T-helper 1 cell (primary cell): ENCODE data around the gene PRKAA2.
A peak's percentile ranks its signal among the peaks of the same experiment; 100 is the strongest.

Experiments used
- DNase-seq, 5 donors: peaks; one replicate each; pipeline ENCODE4 v3.0.0-alpha.2; 2012 to 2020

The PRKAA2 gene

DNA sequence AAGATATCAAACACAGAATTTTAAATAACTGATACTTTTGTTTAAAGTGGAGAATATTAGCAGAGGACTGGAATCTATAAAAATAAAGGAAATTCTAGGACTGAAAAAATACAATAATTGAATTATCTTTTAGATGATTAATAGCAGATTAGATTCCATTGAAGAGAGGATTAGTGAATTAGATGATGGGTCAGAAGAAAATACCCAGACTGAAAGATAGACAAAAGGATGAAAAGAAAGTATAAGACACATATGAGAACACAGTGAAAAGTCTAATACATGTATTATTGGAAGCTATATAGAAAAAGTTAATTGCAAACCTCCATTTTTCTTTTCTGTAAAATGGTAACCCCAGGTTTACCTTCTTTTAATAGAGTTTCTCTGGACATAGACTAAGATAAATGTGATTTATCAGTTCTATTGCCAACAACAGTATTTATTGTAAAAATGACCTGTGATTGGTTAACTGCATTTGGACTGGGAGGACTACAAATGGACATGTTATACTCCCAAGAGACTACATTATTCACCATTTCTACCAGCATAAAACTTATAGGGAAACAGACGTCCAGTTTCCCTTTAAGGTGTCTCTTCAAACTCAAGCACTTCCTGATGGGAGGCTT lies 11.0 kb downstream of the PRKAA2 start:
- no peak for DNase-seq

DNA sequence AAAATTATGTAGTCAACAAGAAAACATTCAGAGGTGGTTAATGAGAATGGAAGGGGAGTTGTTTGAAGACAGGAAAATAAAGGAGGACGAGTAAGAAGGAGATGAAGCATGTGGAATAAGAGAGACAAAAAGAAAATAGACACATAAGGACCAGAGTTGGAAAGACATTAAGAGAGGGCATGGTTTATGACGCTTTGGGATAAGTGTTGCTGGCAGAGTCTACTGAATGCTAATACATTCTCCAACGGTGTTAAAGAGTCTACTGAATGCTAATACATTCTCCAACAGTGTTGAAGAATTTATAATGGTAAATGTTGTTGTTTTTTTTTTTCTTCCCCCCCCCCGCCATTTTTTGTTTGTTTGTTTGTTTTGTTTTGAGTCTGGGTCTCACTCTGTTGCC lies 13.1 kb downstream of the PRKAA2 start:
- no peak for DNase-seq

DNA sequence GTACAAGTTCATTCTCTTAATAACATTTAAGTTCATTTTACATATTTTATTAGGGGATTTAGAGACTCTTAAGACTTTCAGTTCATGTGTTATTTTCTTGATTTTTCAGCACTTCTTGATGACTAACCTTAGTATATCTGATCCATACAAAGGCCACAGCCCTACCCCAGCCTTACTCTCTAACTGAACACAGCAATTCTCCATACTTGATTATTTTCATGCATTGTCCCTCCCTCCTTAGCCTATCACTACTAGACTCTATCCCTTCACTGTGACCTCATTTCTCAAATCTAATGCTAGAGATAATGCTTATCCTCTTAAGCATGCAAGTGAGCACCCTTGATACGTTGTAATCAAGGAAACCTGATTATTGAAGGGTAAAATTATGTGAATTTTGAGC lies 15.2 kb downstream of the PRKAA2 start:
- no peak for DNase-seq

DNA sequence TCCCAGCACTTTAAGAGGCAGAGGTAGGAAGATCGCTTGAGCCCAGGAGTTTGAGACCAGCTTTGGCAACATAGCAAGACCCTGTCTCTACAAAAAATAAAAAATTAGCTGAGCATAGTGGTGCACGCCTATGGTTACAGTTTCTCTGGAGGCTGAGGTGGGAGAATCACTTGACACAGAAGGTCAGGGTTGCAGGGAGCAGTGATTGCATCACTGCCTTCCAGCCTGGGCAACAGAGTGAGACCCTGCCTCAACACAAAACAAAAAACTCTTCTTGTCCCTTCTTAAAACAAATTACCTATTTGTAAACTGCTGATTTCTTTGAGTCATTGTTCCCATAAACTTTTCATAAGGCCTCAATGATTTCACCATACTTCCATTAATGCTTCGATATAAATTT lies 18.7 kb downstream of the PRKAA2 start:
- no peak for DNase-seq

DNA sequence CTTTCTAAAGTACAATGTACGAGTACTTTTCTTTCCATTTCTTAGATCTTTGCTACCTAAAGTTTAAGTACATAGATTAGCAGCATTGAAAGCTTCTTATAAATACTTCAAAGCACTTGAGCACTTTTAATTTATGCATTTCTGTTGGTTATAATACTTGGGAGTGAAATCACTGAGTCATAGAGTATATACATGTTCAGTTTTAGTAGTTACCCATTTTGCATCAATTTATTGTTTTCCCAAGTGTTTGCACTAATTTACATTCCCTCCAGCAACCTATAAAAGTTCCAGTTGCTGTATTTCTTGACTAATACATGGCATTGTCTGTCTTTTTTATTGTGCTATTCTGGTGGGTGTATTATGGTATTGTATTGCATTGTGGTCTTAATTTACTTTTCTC lies 20.3 kb downstream of the PRKAA2 start:
- no peak for DNase-seq

DNA sequence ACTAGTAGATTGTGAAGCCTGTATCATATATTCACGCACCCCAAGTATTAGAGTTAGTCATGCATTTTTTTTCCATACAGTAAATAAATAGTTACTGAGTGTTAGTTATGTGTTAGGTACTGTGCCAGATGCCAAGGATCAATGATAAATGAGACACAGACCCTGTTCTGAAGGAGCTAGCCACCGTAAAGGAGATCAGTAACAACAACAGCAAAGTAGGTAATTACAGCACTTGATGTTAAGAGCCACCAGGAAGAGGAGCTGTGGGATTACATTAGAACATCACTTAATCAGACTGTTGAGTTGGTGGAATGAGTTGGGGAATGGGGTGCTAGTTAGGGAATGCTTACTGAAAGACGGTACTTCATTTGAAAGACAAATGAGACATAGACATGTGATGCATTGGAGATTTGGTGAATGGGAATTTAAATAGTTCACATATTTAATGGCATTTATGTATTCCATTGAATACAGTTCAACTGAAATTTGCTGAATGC lies 21.0 kb downstream of the PRKAA2 start:
- DNase-seq, result no peak

DNA sequence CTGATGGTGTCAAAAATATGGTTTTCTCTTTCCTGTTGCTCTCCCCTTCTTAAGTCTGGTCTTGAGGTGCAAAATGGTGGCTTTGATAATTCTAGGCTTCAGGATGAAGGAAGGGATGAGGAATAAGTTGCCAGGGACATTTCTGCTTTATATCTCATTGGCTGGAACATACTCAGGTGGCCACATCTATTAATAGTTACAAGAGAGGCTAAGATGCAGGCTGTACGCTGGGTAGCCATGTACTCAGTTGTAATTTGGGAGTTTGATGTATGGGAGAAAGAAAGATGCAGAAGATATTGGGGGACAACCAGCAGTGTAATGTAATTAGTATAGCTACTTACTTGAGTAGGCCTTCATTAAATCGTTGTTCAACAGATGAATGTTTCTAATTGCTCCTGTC lies 25.2 kb downstream of the PRKAA2 start:
- no peak for DNase-seq

DNA sequence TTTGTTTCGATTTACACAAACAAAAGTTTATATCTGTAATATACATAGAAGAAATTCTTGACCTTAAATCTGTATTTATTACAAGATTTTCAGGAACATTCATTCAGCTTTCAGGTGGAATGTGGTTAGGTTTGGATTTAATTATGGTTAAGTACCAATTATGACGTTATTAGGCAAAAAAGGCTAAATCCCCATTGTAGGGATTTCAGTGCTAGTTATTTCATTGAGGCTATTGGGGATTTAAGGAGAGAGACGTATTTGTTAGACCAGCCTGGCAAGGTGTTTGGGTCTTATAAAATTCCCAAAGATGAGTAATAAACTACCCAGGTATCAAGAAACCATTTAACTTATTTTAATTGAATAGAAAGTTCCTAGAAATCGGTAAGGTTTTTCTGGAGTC lies 26.0 kb downstream of the PRKAA2 start:
- no peak for DNase-seq

DNA sequence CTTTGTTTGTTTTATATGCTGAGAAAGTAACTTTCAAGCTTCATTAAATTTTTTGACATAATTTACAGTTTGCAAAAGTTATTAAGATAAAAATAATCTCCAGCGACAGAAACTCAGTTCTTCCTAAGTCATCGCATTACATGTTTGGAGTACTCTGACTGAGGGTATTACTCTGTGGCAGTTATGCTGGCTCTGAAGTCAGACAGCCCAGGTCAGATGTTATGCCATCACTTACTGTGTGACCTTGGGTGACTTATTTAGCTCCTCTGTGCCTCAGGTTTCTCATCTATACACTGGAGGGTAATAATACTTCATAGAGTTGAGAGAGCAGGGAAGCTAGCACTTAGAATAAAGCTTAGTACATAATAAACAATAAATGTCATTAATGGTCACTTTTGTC lies 26.4 kb downstream of the PRKAA2 start:
- no peak for DNase-seq

DNA sequence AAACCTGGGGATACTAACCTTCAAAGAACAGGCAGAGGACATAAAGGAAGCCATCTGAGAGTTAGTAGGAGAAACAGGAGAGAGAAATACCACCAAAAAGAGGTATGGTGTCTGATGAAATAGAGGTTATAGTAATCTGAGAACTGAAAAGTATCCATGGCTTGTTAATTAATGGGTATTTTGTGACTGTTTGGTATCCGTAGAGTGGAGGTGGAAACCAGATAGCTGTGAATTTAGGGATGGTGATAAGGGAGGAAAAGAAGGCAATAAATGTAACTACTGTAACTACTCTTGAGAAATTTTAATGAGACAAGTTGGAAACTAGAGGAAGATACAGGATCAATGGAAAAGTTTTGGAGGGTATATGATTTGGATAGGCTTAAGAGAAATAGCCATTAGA lies 27.5 kb downstream of the PRKAA2 start:
- no peak for DNase-seq

DNA sequence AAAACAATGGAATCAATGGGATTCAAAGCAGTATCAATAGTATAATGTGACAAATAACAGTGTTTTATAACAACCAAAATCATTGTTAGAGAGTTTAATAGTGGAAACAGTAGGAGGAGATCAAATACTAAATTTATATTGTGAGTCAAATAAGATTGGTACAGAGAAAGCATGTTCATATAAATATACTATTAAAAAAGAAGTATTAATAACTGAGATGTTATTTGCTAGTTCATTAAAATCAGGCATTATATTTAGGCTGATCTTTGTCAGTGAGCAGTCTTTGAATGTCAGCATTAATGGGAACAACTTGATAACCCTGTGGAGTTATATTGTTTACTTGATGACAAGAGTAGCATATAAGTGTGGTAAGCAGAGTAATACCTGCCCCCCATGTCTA lies 30.6 kb downstream of the PRKAA2 start:
- DNase-seq, result no peak

DNA sequence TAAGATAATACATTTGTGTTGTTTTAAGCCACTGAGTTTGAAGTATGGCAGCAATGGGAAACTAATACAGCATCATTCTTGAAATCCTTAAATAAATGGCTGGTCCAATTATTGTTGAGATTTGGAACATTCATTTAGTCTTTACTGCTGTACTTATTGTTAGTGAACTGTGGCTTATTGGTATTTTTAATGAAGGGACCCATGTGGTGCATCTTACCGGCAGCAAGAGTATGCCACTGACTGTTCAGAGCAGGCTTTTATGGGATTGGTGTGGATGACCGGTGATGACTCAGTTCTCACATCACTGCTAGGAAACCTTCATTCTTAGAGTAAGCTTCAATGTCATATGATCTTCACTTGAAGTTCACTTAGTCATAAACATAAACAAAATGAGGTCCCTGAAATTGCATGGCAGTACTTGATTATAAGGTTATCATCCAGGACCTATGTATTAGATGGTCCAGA lies 31.5 kb downstream of the PRKAA2 start:
- no peak for DNase-seq

DNA sequence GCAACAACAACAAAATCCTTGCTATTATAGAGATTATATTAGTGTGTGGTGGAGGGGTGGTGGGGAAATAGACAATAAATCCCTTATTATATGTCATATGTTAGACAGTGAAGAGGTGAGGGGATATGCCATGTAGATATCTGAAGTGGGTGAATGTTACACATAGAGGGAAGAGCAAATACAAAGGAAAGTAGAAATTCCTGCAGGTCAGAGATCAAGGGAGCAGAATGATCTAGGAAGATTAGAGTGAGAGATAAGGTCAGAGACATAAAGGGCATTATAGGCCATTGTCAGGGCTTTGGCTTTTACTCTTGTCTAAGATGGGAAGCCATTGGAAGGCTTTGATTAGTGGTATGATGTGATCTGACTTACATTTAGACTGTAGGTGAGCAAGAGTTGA lies 38.5 kb downstream of the PRKAA2 start:
- no peak for DNase-seq

DNA sequence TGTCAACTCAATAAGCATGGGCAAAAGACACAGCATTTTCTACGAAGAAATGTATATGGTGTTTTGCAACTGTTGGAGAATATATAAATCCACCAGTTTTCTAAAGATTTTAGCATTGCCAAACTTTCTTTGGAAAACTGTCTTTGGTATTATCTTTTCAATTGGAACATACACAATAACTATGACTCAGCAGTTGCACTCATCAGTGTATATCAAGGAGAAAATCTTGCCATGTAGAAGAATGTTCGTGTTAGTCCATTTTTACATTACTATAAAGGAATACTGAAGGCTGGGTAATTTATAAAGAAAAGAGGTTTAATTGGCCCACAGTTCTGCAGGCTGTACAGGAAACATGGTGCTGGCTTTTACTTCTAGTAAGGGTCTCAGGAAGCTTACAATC lies 41.1 kb downstream of the PRKAA2 start:
- DNase-seq, result no peak

DNA sequence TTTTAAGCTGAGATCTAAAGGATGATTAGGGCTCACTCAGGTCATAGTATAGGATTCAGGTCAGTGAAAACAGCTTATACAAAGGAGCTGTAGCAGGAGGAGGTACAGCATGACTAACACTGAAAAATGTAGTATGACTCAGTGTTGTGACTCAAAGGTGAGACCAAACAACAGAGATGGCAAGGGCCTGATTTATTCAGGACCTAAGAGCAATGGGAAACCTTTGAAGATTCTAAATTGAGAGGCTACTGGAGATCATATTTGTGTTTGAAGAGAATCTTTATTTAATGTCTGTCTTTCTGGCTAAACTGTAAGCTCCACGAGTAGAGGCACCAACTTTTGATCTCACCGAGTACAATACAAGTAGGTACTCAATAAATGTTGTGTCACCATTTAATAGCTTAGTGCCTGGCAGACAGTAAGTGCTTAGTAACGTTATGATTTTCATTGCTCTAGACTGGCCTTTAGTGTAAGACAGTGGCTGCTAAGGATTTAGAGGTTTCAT lies 43.5 kb downstream of the PRKAA2 start:
- DNase-seq, result peak in 1 of 5 donors; percentile 7

DNA sequence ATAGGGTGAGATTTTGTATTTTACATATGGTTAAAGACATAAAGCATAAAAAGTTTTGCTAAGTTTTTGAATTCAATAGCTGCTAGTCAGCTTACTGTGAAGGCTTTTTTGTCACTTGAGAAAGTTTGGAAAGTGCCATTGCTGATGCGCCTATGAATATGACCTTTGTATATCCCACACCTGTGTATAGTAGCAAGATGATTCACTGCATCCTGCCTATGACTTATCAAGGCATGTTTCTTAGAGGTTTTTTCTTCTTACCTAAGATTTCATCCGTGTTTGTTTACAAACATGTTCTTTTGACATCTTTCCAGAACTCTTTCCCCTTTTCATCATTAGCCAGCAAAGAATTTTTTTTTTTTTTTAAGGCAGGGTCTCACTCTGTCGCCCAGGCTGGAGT lies 51.5 kb downstream of the PRKAA2 start:
- no peak for DNase-seq

DNA sequence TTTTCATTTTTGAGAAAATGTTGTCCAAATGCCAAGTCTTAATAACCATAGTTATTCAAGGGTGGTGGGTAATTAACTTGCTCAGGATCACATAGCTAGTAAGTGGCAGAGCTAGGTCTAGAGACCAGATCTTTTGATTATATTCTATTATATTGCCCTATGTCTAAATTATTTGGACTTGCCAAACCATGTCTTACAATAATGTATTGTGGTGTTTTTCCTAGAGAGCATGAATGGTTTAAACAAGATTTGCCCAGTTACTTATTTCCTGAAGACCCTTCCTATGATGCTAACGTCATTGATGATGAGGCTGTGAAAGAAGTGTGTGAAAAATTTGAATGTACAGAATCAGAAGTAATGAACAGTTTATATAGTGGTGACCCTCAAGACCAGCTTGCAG lies 58.6 kb downstream of the PRKAA2 start:
- DNase-seq, result no peak

DNA sequence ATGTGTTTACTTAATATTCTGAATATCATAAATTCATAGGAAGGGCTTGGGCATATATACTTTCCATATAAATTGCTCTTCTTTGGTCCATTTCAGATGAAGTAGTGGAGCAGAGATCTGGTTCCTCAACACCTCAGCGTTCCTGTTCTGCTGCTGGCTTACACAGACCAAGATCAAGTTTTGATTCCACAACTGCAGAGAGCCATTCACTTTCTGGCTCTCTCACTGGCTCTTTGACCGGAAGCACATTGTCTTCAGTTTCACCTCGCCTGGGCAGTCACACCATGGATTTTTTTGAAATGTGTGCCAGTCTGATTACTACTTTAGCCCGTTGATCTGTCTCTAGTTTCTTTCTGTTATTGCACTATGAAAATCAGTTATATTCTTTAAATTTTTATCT lies 62.3 kb downstream of the PRKAA2 start:
- DNase-seq, result no peak

DNA sequence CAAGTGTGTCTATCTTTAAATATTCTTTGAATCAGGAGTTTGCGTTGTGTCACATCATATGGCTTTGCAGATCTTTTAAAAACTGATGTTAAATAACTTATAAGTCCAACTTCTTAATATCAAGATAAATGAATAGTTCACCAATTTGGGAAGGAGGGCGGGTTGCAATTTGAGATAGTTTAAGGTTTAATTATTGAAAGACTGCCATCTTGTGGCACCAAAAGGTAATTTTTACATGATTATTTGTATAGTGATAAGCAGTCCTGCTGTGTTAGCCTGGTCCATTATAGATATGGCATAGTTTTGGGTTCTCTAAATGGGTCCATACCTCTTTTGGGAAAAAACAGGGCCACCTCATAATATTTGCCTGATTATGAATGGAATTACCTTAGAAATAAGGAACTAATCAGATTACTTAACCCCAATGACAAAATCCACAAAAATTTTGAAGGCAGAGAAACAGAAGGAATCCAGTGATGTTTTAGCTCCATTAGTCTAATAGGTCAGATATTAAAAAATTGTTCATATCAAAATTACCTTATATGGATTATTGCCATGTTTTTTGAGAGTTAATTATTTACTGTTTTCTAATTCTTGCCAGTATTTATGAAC lies 64.3 kb downstream of the PRKAA2 start:
- DNase-seq, result peak in 1 of 5 donors; percentile 17

DNA sequence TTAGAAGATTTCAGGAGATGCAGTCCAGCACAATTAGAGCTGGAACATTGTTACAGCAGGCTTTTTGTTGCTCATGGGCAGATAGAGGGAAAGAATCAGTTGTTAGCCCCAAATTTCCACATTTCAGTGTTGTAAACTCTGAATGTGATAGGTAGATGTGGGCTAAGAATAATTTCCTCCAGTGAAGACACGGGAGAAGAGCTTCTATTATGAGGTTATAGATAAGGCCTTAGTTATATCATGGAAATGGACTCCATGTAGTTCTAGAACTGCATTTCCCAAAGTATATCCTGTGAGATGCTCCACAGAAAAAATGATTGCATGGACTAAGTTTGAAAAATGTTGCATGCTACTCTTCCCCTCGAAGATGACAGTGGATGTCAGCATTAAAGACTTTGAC lies 64.9 kb downstream of the PRKAA2 start:
- DNase-seq, result no peak

DNA sequence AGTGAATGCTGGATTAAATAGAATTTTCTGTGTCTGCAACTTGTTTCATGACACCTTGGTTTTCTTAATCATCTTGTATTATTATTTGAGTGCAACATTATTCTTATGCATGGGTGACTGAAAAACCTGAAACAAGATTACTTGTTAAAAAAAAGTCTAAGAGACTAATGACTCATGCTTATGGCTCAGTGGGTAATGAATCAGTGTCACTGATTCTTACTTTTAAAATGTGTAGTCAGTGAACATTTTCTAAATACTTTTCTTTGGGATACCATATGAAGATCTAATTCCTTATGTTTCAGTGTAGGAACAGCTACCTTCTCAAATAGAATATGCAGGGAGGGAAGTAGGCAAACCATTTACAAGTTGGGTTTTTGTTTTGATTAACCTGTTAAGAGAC lies 65.5 kb downstream of the PRKAA2 start:
- DNase-seq, result no peak

DNA sequence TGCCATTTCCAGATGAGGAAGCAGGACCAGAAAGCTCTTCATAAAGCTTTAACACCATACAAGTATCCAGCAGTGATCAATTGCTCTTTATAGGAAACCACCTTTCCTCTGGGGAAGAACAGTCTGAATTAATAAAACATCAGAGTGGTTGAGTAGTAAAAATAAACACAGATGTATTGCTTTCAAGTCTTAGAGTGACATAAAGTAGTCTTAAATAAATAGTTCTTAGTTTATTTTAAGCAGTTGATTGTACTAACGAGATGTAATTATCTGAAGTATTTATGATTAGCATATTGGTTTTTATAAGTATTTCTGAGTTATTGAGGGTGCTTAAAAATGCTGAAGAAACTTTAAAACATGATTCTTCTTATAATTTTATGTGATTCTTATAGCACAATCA lies 67.0 kb downstream of the PRKAA2 start:
- DNase-seq, result no peak

DNA sequence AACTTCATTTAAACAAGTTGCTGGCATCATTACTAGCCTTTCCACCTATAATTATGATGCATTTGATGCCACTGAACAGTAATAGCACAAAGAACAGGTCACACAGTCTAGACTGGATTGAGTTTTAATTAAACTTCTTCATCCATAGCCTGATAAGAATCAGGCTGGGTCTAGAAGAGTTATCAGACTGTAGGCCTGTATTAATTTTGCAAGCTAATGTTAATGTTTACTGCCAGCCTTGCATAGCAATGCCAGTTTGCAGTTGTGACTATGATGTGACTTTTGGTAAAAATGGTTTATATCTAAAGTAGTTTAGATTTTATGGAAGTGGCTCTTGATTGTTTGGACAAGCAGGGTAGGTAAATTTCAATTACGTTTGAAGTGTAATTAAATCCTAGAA lies 68.0 kb downstream of the PRKAA2 start:
- no peak for DNase-seq

DNA sequence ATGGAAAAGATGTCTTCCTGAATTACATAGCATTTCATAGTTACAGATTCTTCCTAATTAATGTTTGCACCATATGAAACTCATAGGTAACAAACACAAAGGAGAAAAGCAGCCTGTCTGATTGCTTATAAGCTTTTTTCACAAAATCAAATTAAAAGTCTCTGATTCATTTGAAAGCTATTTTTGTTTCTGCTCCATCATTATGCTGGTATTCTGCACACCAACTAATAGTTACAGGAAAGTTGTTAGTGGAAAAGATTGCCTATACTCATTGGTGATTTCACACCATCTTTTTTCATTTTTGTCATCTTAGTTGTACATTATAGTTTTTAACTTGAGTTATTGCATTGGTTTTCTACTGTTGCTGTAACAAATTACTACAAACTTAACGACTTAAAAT lies 70.0 kb downstream of the PRKAA2 start:
- DNase-seq, result no peak

DNA sequence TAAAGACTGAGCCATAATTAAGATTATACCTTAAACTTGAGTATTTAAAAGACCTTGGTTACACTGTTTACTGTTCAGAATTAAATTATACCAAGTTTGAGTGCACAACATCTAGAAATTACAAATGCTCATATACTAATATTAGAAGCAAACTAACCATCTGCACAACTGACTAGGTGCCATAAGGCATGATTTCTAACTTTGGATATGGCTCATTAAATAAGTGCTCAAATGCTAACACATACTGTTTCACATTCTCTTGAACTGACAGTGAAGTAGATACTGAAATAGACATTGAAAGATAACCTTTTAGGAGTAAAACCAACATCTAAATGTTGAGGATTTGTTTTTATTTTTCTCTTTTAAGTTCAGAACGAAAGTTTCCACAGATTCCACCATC lies 74.1 kb downstream of the PRKAA2 start:
- no peak for DNase-seq
